ENCODE data around the gene USP11. TPM values are rescaled to one million over a fixed set of nuclear protein-coding genes. Genes with fewer than 3 reads are reported as not detected.

Gene USP11
- total RNA-seq, 1 donor from 2014 or later = 42.2 TPM

GRCh38 chrX:47223476-47224250, 9.1 kb upstream of the USP11 start:
- Histone ChIP-seq H3K4me1 (peaks cover 24% of the 10 kb centered on the region), H3K27me3 (ENCODE audit: low read depth) (no peaks in the 10 kb centered on the region), H3K4me3 (no peak overlapping the region), H3K27ac (replicated peaks) (no peak overlapping the region), H3K9me3 (replicated peaks) (no peaks in the 10 kb centered on the region), H3K36me3 (peaks cover 43% of the 10 kb centered on the region)
- no peak for DNase-seq
- TF ChIP-seq, protein P1, sequence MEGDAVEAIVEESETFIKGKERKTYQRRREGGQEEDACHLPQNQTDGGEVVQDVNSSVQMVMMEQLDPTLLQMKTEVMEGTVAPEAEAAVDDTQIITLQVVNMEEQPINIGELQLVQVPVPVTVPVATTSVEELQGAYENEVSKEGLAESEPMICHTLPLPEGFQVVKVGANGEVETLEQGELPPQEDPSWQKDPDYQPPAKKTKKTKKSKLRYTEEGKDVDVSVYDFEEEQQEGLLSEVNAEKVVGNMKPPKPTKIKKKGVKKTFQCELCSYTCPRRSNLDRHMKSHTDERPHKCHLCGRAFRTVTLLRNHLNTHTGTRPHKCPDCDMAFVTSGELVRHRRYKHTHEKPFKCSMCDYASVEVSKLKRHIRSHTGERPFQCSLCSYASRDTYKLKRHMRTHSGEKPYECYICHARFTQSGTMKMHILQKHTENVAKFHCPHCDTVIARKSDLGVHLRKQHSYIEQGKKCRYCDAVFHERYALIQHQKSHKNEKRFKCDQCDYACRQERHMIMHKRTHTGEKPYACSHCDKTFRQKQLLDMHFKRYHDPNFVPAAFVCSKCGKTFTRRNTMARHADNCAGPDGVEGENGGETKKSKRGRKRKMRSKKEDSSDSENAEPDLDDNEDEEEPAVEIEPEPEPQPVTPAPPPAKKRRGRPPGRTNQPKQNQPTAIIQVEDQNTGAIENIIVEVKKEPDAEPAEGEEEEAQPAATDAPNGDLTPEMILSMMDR (IDR thresholded peaks at IDR 0.05; ENCODE audit: borderline replicate concordance) = no peak
- intact Hi-C loops (cut with micrococcal nuclease) = no loop called here

- intact Hi-C loops (cut with micrococcal nuclease) = no loop called here
These were observed 8.4 kb upstream of the USP11 start for GRCh38 chrX:47224266-47224895.

DNA sequence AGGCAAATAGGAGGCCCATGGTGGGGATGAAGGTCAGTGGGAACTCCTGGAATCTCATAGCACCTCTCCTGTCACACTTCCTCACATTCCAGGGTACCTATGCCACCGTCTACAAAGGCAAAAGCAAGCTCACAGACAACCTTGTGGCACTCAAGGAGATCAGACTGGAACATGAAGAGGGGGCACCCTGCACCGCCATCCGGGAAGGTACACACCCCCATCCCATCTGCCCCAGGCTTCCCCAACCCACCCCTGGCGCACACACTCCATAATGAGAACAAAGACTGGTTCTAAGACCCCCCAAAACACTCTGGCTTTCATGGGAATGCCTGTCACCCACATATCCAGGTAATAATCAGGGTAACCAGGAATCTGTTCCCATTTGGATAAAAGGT, 7.9 kb upstream of the USP11 start:
- H3K4me3 ChIP-seq = no peak overlapping the region
- no peaks in the 10 kb centered on the region for H3K9me3 ChIP-seq (replicated peaks)
- H3K4me1 ChIP-seq = peaks cover 19% of the 10 kb centered on the region
- intact Hi-C loops (cut with micrococcal nuclease) = no loop called here
- TF ChIP-seq, protein P1 (IDR thresholded peaks at IDR 0.05; ENCODE audit: borderline replicate concordance) = no peak
- no peaks in the 10 kb centered on the region for H3K27me3 ChIP-seq (ENCODE audit: low read depth)
- peaks cover 51% of the 10 kb centered on the region for H3K36me3 ChIP-seq
- no peak overlapping the region for H3K27ac ChIP-seq (replicated peaks)
- DNase-seq = no peak

More at GRCh38 chrX:47224266-47224895, 8.4 kb upstream of the USP11 start:
- no peak overlapping the region for H3K4me3 ChIP-seq
- H3K4me1 ChIP-seq = peaks cover 24% of the 10 kb centered on the region
- H3K27ac ChIP-seq (replicated peaks) = no peak overlapping the region
- H3K36me3 ChIP-seq = peaks cover 50% of the 10 kb centered on the region
- TF ChIP-seq, protein P1 (IDR thresholded peaks at IDR 0.05; ENCODE audit: borderline replicate concordance) = no peak
- H3K9me3 ChIP-seq (replicated peaks) = no peaks in the 10 kb centered on the region
- no peaks in the 10 kb centered on the region for H3K27me3 ChIP-seq (ENCODE audit: low read depth)
- DNase-seq = no peak

- intact Hi-C loops (cut with micrococcal nuclease) = no loop called here
- no peak overlapping the region for H3K4me3 ChIP-seq
- H3K4me1 ChIP-seq = peaks cover 7% of the 10 kb centered on the region
- peaks cover 51% of the 10 kb centered on the region for H3K36me3 ChIP-seq
- DNase-seq = no peak
- H3K9me3 ChIP-seq (replicated peaks) = no peaks in the 10 kb centered on the region
- H3K27ac ChIP-seq (replicated peaks) = no peak overlapping the region
- H3K27me3 ChIP-seq (ENCODE audit: low read depth) = no peaks in the 10 kb centered on the region
- TF ChIP-seq, protein P1 (IDR thresholded peaks at IDR 0.05; ENCODE audit: borderline replicate concordance) = no peak
These were observed 6.7 kb upstream of the USP11 start for GRCh38 chrX:47226071-47226470.

GRCh38 chrX:47226531-47227333, 6.1 kb upstream of the USP11 start:
- Histone ChIP-seq H3K4me3 (no peak overlapping the region), H3K9me3 (replicated peaks) (no peaks in the 10 kb centered on the region), H3K27me3 (ENCODE audit: low read depth) (no peaks in the 10 kb centered on the region), H3K4me1 (peaks cover under 1% of the 10 kb centered on the region), H3K36me3 (peaks cover 51% of the 10 kb centered on the region), H3K27ac (replicated peaks) (no peak overlapping the region)
- TF ChIP-seq, protein P1 (IDR thresholded peaks at IDR 0.05; ENCODE audit: borderline replicate concordance) = no peak
- intact Hi-C loops (cut with micrococcal nuclease) = no loop called here
- DNase-seq = no peak
